ENCODE results near the gene EFHD1. TPM values are rescaled to one million over a fixed set of nuclear protein-coding genes. Genes with fewer than 3 reads are reported as not detected.
A peak's percentile ranks its signal among the peaks of the same experiment; 100 is the strongest.
"Not testable (repeated sequence)": the region's sequence is repeated elsewhere in the genome, so short reads cannot be mapped to it uniquely, and the experiment has no call there.

Gene EFHD1
- polyA plus RNA-seq, 1 donor = 1.7 TPM

DNA sequence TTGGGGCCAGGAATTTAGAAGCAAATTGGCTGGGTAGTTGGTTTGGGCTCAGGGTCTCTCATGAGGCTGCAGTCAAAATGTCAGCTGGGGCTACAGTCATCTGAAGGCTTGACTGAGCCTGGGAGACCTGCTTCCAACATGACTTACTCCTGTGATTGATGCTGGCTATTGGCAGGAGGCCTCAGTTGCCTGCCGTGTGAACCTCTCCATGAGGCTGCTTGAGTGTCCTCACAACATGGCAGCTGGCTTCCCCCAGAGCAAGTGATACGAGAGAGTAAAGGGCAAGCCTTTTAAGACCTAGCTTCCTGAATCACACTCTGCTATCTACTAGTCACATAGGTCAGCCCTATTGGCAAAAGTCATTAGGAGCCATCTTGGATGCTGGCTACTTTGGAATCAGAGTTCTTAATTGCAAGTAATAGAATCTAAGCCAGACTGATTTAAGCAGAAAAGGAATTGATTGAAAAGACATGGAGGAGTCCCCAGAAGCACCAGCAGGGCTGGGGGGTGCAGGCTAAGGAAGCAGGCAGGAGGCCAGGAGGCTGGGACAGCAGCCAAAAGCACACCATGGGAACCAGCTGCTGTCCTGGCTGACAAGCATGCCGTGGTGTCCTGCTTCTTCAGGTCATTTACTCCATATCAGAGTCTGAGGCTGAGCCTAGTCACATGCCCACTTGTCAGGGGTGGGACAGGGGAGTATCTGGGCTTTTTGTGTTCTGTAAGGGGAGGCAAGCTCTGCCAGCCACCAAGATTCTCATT, 55.9 kb downstream of the EFHD1 start:
- Histone ChIP-seq H3K27me3 (ENCODE audit: control insufficient read depth, insufficient read depth, low read length) (no peaks in the 10 kb centered on the region), H3K27ac (ENCODE audit: low read length) (no peak overlapping the region), H3K4me3 (ENCODE audit: low read length) (no peak overlapping the region), H3K36me3 (ENCODE audit: control insufficient read depth, insufficient read depth, low read length) (no peaks in the 10 kb centered on the region), H3K9me3 (ENCODE audit: control insufficient read depth, low read depth, low read length) (no peaks in the 10 kb centered on the region), H3K4me1 (ENCODE audit: control insufficient read depth, insufficient read depth, low read length) (no peaks in the 10 kb centered on the region)
- no CpG with 5 or more reads among the region's 3 CpGs for WGBS (ENCODE audit: insufficient coverage, low lambda C conversion rate)
- DNase-seq = peak in 1 of 2 donors; percentile 13

DNA sequence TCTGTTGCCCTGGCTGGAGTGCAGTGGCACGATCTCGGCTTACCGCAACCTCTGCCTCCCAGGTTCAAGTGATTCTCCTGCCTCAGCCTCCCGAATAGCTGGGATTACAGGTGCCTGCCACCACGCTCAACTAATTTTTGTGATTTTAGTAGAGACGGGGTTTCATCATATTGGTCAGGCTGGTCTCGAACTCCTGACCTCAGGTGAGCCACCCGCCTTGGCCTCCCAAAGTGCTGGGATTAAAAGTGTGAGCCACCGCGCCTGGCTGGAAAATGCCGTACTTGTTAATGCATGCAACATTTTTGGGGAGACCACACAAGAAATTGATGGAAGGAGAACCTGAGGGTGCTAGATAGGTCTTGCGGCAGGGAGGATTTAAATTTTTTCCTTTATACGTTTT, 57.7 kb downstream of the EFHD1 start:
- not testable (repeated sequence) for H3K36me3 ChIP-seq (ENCODE audit: control insufficient read depth, insufficient read depth, low read length); H3K4me3 ChIP-seq (ENCODE audit: low read length); H3K27me3 ChIP-seq (ENCODE audit: control insufficient read depth, insufficient read depth, low read length); H3K4me1 ChIP-seq (ENCODE audit: control insufficient read depth, insufficient read depth, low read length); DNase-seq; H3K9me3 ChIP-seq (ENCODE audit: control insufficient read depth, low read depth, low read length); H3K27ac ChIP-seq (ENCODE audit: low read length)
- WGBS (ENCODE audit: insufficient coverage, low lambda C conversion rate) = 100% methylated on average over 1 of the region's 13 CpGs

DNA sequence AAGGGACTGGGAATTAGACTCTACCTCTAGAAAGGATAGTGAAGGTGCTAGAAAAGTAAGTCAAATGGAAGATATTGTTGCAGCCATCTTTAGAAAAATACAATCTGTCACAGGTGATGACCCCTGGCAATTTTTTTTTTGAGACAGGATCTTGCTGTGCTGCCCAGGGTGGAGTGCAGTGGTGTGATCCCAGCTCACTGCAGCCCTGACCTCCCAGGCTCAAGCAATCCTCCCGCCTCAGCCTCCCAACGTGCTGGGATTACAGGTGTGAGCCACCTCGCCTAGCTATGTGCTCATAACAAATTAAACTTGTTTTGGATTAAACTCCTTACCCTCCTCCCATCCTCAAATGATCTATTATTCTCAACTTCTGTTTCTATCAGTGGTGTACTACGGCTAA, 59.9 kb downstream of the EFHD1 start:
- Histone ChIP-seq H3K27ac (ENCODE audit: low read length) (no peak overlapping the region), H3K9me3 (ENCODE audit: control insufficient read depth, low read depth, low read length) (no peaks in the 10 kb centered on the region), H3K4me3 (ENCODE audit: low read length) (no peak overlapping the region), H3K4me1 (ENCODE audit: control insufficient read depth, insufficient read depth, low read length) (no peaks in the 10 kb centered on the region), H3K27me3 (ENCODE audit: control insufficient read depth, insufficient read depth, low read length) (no peaks in the 10 kb centered on the region), H3K36me3 (ENCODE audit: control insufficient read depth, insufficient read depth, low read length) (no peaks in the 10 kb centered on the region)
- no peak for DNase-seq
- WGBS (ENCODE audit: insufficient coverage, low lambda C conversion rate) = no CpG with 5 or more reads among the region's 4 CpGs

DNA sequence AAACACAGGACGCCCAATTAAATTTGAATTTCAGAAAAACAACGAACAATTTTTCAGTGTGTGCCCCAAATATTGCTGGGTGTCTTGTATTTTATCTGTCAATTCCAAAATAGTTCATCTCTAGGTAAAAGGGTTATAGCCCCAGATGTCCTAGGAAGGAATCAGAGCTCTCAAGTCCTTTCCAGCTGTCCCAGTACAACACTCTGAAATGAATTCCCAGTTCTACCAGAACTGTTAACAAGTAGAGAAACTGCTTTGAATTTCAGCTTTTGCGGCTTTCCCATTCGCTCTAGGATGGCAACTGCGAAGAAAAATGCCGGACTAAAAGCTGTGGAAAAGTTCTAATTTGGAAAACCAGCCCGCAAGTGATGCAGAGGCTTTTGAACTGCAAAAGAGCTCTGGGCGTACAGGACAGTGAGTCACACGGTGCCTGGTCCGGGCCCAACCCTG, 63.2 kb downstream of the EFHD1 start:
- peak overlapping the region; percentile 62 for H3K27ac ChIP-seq (ENCODE audit: low read length)
- peaks cover 2% of the 10 kb centered on the region for H3K36me3 ChIP-seq (ENCODE audit: control insufficient read depth, insufficient read depth, low read length)
- peak overlapping the region; percentile 83 for H3K4me3 ChIP-seq (ENCODE audit: low read length)
- WGBS (ENCODE audit: insufficient coverage, low lambda C conversion rate) = 79% methylated on average over 5 of the region's 10 CpGs
- H3K9me3 ChIP-seq (ENCODE audit: control insufficient read depth, low read depth, low read length) = no peaks in the 10 kb centered on the region
- peaks cover 10% of the 10 kb centered on the region for H3K4me1 ChIP-seq (ENCODE audit: control insufficient read depth, insufficient read depth, low read length)
- no peaks in the 10 kb centered on the region for H3K27me3 ChIP-seq (ENCODE audit: control insufficient read depth, insufficient read depth, low read length)
- no peak for DNase-seq

DNA sequence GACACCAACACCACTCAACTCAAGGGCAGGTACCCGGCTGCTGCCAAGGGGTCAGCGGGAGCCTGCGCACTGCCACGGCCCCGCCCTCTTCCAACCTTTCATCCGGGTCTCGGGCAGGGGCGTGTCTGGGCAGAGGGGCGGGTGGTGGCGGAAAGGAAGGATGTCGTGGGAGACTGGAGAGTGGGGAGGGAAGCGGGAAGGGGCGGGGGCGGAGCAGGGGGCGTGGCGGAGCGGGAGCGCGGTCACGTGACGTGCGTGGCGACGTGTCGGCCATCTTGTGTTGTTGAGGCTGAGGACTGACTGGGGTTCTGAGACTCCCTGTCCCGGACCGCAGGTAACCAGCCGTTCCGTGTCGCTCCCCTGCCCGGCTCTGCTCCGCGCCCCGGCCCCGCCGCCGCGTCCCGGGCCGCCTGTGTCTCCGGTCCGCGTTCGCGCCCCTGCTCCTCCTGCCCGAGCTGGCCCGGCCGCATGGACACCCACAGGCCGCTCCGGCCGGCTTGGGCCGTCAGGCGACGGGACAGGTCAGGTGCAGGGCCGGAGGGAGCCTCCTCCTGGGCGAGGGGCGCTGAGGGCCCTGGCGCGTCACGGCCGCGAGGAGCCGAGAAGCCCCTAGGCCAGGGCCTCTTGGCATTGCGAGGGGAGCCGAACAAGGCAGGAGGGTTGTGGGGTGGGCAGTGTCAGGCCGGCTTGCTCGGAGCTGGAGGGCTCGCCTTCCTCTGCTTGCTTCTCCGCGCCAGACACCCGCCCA, 63.8 kb downstream of the EFHD1 start, which contains the start of gene GIGYF2:
TSS of gene GIGYF2 (plus strand) at position 273 of the 748 bp plus-strand sequence. CDS start 37,867 bp downstream, outside the sequence.
- peaks cover 2% of the 10 kb centered on the region for H3K36me3 ChIP-seq (ENCODE audit: control insufficient read depth, insufficient read depth, low read length)
- no peaks in the 10 kb centered on the region for H3K9me3 ChIP-seq (ENCODE audit: control insufficient read depth, low read depth, low read length)
- H3K27ac ChIP-seq (ENCODE audit: low read length) = peak within 1 kb of the TSS; percentile 92
- peaks cover 10% of the 10 kb centered on the region for H3K4me1 ChIP-seq (ENCODE audit: control insufficient read depth, insufficient read depth, low read length)
- peak; percentile 95 to 97 for DNase-seq
- H3K27me3 ChIP-seq (ENCODE audit: control insufficient read depth, insufficient read depth, low read length) = no peaks in the 10 kb centered on the region
- peak within 1 kb of the TSS; percentile 83 for H3K4me3 ChIP-seq (ENCODE audit: low read length)
- WGBS (ENCODE audit: insufficient coverage, low lambda C conversion rate) = no CpG with 5 or more reads among the region's 71 CpGs

DNA sequence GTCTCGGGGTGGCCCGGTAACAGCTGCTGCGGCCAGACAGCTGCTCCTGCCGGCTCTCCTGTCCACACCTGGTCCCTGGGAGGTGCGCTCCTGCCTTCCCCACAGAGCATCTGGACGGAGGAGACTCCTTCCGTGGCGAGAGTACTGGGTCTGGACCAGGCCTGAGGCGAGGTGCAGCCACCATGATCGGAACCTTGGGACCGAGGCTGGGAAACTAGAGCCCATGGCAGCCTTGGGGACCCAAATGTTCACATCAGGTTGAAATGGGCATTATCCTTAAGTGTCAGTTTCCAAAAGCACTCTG, 64.4 kb downstream of the EFHD1 start:
- no peaks in the 10 kb centered on the region for H3K9me3 ChIP-seq (ENCODE audit: control insufficient read depth, low read depth, low read length)
- peak overlapping the region; percentile 92 for H3K27ac ChIP-seq (ENCODE audit: low read length)
- H3K4me1 ChIP-seq (ENCODE audit: control insufficient read depth, insufficient read depth, low read length) = peaks cover 10% of the 10 kb centered on the region
- WGBS (ENCODE audit: insufficient coverage, low lambda C conversion rate) = no CpG with 5 or more reads among the region's 11 CpGs
- peaks cover 4% of the 10 kb centered on the region for H3K36me3 ChIP-seq (ENCODE audit: control insufficient read depth, insufficient read depth, low read length)
- H3K27me3 ChIP-seq (ENCODE audit: control insufficient read depth, insufficient read depth, low read length) = no peaks in the 10 kb centered on the region
- DNase-seq = no peak
- peak overlapping the region; percentile 83 for H3K4me3 ChIP-seq (ENCODE audit: low read length)

DNA sequence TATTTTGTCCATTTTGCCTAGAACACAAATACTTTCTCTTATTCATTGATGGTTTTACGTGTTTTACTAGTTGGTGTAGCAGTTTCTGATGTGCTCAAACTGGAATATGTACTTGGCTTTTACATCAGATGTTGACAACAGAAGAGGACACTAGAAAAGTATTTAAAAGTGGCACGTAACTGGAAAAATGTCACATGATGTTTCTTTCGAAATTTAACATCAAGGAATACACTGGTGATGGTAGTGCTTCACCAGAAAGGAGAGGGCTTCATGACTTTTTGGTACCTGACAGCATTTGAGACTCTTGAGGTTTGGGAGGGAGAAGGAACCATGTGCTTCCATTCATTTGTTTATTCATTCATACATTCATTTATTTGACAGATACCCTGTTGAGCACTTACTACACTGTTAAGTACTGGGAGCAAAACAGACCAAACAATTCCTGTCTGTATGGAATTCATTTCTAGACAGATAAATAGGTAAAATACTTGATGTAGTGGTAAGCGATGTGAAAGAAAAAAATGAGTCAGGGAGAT, 65.2 kb downstream of the EFHD1 start:
- H3K9me3 ChIP-seq (ENCODE audit: control insufficient read depth, low read depth, low read length) = no peaks in the 10 kb centered on the region
- H3K27ac ChIP-seq (ENCODE audit: low read length) = peak overlapping the region; percentile 92
- no peaks in the 10 kb centered on the region for H3K27me3 ChIP-seq (ENCODE audit: control insufficient read depth, insufficient read depth, low read length)
- H3K36me3 ChIP-seq (ENCODE audit: control insufficient read depth, insufficient read depth, low read length) = peaks cover 8% of the 10 kb centered on the region
- WGBS (ENCODE audit: insufficient coverage, low lambda C conversion rate) = 58% methylated on average over 2 of the region's 4 CpGs
- H3K4me3 ChIP-seq (ENCODE audit: low read length) = peak overlapping the region; percentile 83
- peaks cover 10% of the 10 kb centered on the region for H3K4me1 ChIP-seq (ENCODE audit: control insufficient read depth, insufficient read depth, low read length)
- peak in 1 of 2 donors; percentile 23 for DNase-seq

DNA sequence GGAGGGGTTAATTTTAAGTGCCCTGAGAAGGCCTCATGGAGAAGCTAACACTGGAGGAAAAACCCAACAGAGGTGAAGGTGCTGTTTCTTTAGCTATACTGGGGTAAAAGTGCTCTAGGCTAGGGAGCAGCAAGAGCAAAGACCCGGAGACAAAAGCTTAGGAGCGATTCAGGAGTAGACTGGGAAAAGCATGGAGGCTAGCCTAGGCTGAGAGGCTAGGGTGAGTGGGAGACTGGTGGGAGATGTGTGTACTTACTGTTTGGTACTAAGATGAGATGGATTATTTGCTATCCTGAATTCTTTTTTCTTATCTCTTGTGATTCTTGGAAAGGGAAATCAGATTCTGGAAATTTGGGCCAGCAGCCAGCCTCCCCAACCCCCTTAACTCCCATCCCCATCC, 65.7 kb downstream of the EFHD1 start:
- Histone ChIP-seq H3K36me3 (ENCODE audit: control insufficient read depth, insufficient read depth, low read length) (peaks cover 12% of the 10 kb centered on the region), H3K27me3 (ENCODE audit: control insufficient read depth, insufficient read depth, low read length) (no peaks in the 10 kb centered on the region), H3K9me3 (ENCODE audit: control insufficient read depth, low read depth, low read length) (no peaks in the 10 kb centered on the region), H3K4me1 (ENCODE audit: control insufficient read depth, insufficient read depth, low read length) (peaks cover 10% of the 10 kb centered on the region), H3K27ac (ENCODE audit: low read length) (no peak overlapping the region), H3K4me3 (ENCODE audit: low read length) (peak overlapping the region; percentile 83)
- WGBS (ENCODE audit: insufficient coverage, low lambda C conversion rate) = no CpG with 5 or more reads among the region's 2 CpGs
- no peak for DNase-seq

DNA sequence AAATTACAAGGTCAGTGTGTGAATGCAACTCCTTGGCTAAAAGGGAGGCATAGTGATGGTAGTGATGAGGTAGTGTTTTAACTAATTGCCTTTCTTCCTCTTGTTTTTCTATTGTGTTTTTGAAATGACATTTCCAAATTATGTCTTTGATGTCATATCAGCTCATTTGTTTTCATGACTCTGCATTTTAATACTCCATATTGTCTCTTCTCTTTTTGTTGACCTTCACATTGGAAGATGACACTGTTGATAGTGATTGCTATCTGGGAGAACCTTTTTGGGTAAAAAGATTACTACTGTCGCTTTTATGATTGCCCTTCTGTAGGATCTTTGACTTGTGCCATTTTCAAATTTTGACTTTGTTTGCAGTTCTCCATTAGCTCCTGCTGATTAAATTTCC, 66.8 kb downstream of the EFHD1 start:
- no CpG with 5 or more reads among the region's 1 CpG for WGBS (ENCODE audit: insufficient coverage, low lambda C conversion rate)
- Histone ChIP-seq H3K4me1 (ENCODE audit: control insufficient read depth, insufficient read depth, low read length) (peaks cover 10% of the 10 kb centered on the region), H3K4me3 (ENCODE audit: low read length) (no peak overlapping the region), H3K9me3 (ENCODE audit: control insufficient read depth, low read depth, low read length) (no peaks in the 10 kb centered on the region), H3K27ac (ENCODE audit: low read length) (no peak overlapping the region), H3K27me3 (ENCODE audit: control insufficient read depth, insufficient read depth, low read length) (no peaks in the 10 kb centered on the region), H3K36me3 (ENCODE audit: control insufficient read depth, insufficient read depth, low read length) (peaks cover 18% of the 10 kb centered on the region)
- DNase-seq = no peak

DNA sequence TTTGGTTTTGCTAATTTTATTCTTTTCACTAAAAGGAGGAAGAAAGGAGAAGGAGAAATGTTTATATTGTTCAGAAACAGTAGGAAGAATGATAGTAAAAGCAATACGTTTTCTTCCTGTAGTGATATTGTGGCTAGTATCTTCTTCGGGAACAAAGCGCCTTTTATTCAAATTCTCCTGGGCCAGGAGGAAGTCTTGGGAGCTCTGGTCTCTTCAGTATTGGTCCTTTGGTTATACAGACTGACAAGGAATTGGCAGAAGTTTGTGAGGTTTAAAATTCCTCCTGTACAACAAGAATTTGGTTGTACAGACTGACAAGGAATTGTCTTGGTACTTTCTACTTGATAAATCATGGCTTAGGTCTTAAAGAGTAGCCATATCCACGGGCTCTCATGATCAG, 73.7 kb downstream of the EFHD1 start:
- no peaks in the 10 kb centered on the region for H3K4me1 ChIP-seq (ENCODE audit: control insufficient read depth, insufficient read depth, low read length)
- no peak overlapping the region for H3K27ac ChIP-seq (ENCODE audit: low read length)
- H3K9me3 ChIP-seq (ENCODE audit: control insufficient read depth, low read depth, low read length) = no peaks in the 10 kb centered on the region
- no peaks in the 10 kb centered on the region for H3K27me3 ChIP-seq (ENCODE audit: control insufficient read depth, insufficient read depth, low read length)
- H3K36me3 ChIP-seq (ENCODE audit: control insufficient read depth, insufficient read depth, low read length) = peaks cover 43% of the 10 kb centered on the region
- no peak overlapping the region for H3K4me3 ChIP-seq (ENCODE audit: low read length)
- no peak for DNase-seq
- WGBS (ENCODE audit: insufficient coverage, low lambda C conversion rate) = no CpG with 5 or more reads among the region's 4 CpGs

Data from large intestine (tissue), 3 donors.